ENCODE data around the gene CNIH3. TPM values are rescaled to one million over a fixed set of nuclear protein-coding genes. Genes with fewer than 3 reads are reported as not detected.

The CNIH3 gene
- total and polyA plus RNA-seq, 2 of the 4 experiments (the other 2 are of a cell fraction) = 2.0 to 2.9 TPM

DNA sequence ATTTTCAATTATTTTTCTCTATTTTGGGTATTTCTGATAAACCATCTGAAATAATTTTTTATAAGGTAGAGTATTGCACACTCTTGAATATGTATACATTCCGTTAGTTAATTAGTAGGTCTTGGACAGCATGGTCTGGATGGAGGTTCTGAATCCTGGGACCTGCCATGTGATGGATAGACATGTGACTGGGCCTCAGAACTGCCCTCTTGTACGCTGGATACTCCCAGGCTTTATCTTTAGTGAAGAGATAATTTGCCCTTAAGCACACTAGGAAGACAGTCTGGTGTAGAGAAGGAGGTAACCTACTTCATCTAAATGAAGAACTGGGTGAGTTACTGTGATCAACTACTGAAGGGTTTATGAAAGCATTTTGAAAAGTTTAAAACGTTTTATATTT lies 48.9 kb downstream of the CNIH3 start:
- no peak overlapping the region for H3K23ac ChIP-seq (ENCODE audit: low read depth, low read length)
- TF ChIP-seq CEBPB (IDR thresholded peaks at IDR 0.05; ENCODE audit: low read depth, low read length) (no peak), MAZ (IDR thresholded peaks at IDR 0.05; ENCODE audit: borderline replicate concordance, low read depth, low read length) (no peak), MAFK (IDR thresholded peaks at IDR 0.05; ENCODE audit: low read depth, low read length) (no peak), RFX5 (IDR thresholded peaks at IDR 0.05; ENCODE audit: low read depth, low read length) (no peak), SMC3 (IDR thresholded peaks at IDR 0.05; ENCODE audit: low read depth, low read length) (no peak), BHLHE40 (IDR thresholded peaks at IDR 0.05; ENCODE audit: low read depth, low read length) (no peak), MXI1 (IDR thresholded peaks at IDR 0.05; ENCODE audit: borderline replicate concordance, low read depth, low read length) (no peak), POLR2A (IDR thresholded peaks at IDR 0.05; ENCODE audit: low read depth, low read length) (no peak), RAD21 (IDR thresholded peaks at IDR 0.05; ENCODE audit: low read length) (no peak), NFE2L2 (IDR thresholded peaks at IDR 0.05; ENCODE audit: low read depth, low read length) (no peak), RCOR1 (IDR thresholded peaks at IDR 0.05; ENCODE audit: insufficient replicate concordance, low read length) (no peak), FOS (IDR thresholded peaks at IDR 0.05; ENCODE audit: low read depth, low read length) (no peak), CHD1 (IDR thresholded peaks at IDR 0.05; ENCODE audit: low read depth, low read length) (no peak)
- TF ChIP-seq, protein P1, sequence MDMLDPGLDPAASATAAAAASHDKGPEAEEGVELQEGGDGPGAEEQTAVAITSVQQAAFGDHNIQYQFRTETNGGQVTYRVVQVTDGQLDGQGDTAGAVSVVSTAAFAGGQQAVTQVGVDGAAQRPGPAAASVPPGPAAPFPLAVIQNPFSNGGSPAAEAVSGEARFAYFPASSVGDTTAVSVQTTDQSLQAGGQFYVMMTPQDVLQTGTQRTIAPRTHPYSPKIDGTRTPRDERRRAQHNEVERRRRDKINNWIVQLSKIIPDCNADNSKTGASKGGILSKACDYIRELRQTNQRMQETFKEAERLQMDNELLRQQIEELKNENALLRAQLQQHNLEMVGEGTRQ (IDR thresholded peaks at IDR 0.05; ENCODE audit: low read depth, low read length) = no peak
- TF ChIP-seq, protein P2, sequence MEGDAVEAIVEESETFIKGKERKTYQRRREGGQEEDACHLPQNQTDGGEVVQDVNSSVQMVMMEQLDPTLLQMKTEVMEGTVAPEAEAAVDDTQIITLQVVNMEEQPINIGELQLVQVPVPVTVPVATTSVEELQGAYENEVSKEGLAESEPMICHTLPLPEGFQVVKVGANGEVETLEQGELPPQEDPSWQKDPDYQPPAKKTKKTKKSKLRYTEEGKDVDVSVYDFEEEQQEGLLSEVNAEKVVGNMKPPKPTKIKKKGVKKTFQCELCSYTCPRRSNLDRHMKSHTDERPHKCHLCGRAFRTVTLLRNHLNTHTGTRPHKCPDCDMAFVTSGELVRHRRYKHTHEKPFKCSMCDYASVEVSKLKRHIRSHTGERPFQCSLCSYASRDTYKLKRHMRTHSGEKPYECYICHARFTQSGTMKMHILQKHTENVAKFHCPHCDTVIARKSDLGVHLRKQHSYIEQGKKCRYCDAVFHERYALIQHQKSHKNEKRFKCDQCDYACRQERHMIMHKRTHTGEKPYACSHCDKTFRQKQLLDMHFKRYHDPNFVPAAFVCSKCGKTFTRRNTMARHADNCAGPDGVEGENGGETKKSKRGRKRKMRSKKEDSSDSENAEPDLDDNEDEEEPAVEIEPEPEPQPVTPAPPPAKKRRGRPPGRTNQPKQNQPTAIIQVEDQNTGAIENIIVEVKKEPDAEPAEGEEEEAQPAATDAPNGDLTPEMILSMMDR (conservative IDR thresholded peaks at IDR 0.05; ENCODE audit: low read depth, low read length) = no peak
- TF ChIP-seq, protein P3, sequence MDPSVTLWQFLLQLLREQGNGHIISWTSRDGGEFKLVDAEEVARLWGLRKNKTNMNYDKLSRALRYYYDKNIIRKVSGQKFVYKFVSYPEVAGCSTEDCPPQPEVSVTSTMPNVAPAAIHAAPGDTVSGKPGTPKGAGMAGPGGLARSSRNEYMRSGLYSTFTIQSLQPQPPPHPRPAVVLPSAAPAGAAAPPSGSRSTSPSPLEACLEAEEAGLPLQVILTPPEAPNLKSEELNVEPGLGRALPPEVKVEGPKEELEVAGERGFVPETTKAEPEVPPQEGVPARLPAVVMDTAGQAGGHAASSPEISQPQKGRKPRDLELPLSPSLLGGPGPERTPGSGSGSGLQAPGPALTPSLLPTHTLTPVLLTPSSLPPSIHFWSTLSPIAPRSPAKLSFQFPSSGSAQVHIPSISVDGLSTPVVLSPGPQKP (IDR thresholded peaks at IDR 0.05; ENCODE audit: borderline replicate concordance, low read depth, low read length) = no peak
- no peak overlapping the region for H3K9ac ChIP-seq (ENCODE audit: low read depth, low read length)
- H4K20me1 ChIP-seq (ENCODE audit: insufficient read depth, low read length) = no peaks in the 10 kb centered on the region
- H2BK20ac ChIP-seq (ENCODE audit: low read depth, low read length) = no peak overlapping the region
- peaks cover 0 to 10% of the 10 kb centered on the region in 2 experiments; a peak in 1 of 4 replicates for H3K79me1 ChIP-seq (ENCODE audit: low read depth in 1 of 2, low read length in 2 of 2)
- CTCF ChIA-PET = interaction anchor here (0.8 to 1.1 kb wide), 2 partner anchors 12 to 99 kb away, joined by 3 read pairs; no protein-coding TSS in a partner anchor
- peaks cover 2% of the 10 kb centered on the region; the same call in 1 of the 2 replicates for H3K4me1 ChIP-seq (ENCODE audit: control insufficient read depth, insufficient read depth, low read length)
- in situ Hi-C loops (cut with MboI; ENCODE audit: low sequenced_read_pairs) = no loop called here
- no peak overlapping the region for H3K4ac ChIP-seq (ENCODE audit: low read depth, low read length)
- ATAC-seq (ENCODE audit: low read depth) (no peak), DNase-seq (no peak)
- H3K18ac ChIP-seq (ENCODE audit: low read depth, low read length) = no peak overlapping the region
- H2BK5ac ChIP-seq (ENCODE audit: low read depth, low read length, poor library complexity, severe bottlenecking) = no peak overlapping the region
- dilution Hi-C loops (cut with HindIII; ENCODE audit: low sequenced_read_pairs, unreplicated experiment) = no loop called here
- H2BK15ac ChIP-seq (ENCODE audit: low read depth, low read length) = no peak overlapping the region
- no peak overlapping the region for H3K56ac ChIP-seq (ENCODE audit: extremely low read depth, insufficient read depth, low read length)
- H4K91ac ChIP-seq (ENCODE audit: insufficient read depth, low read depth, low read length) = no peak overlapping the region
- BruUV-seq (replicated peaks) = no TSS peak
- no peak overlapping the region for H3K27ac ChIP-seq (ENCODE audit: insufficient read depth, low read length)
- no peak overlapping the region for H4K8ac ChIP-seq (ENCODE audit: low read depth in 2 of 2, low read length in 2 of 2)
- no peaks in the 10 kb centered on the region for H3K9me1 ChIP-seq (ENCODE audit: insufficient read depth, low read length)
- intact Hi-C loops (cut with micrococcal nuclease) = no loop called here
- no peaks in the 10 kb centered on the region; the same call in 1 of the 2 replicates for H3K27me3 ChIP-seq (ENCODE audit: control insufficient read depth, insufficient read depth, low read length)
- H3K9me3 ChIP-seq (ENCODE audit: control insufficient read depth, insufficient read depth, low read length) = no peaks in the 10 kb centered on the region
- H4K5ac ChIP-seq (ENCODE audit: low read depth, low read length) = no peak overlapping the region
- no peak overlapping the region for H2AFZ ChIP-seq (replicated peaks; ENCODE audit: low read length, poor library complexity)
- no peak overlapping the region for H3K4me3 ChIP-seq (ENCODE audit: insufficient read depth, low read depth, low read length)
- H3K36me3 ChIP-seq (ENCODE audit: control insufficient read depth, insufficient read depth, low read length) = no peaks in the 10 kb centered on the region
- POLR2A ChIA-PET (ENCODE audit: unreplicated experiment) = no interaction called here
- H2AK9ac ChIP-seq (replicated peaks; ENCODE audit: low read depth, low read length, poor library complexity) = no peak overlapping the region
- no peak overlapping the region for H3K14ac ChIP-seq (replicated peaks; ENCODE audit: low read depth, low read length)
- WGBS, 2 experiments (ENCODE audit: extremely low coverage in 2 of 2, insufficient read length in 1 of 2) = no CpG with 5 or more reads among the region's 3 CpGs
- no peak overlapping the region for H3K4me2 ChIP-seq (ENCODE audit: low read depth, low read length)
- no peak overlapping the region for H2AK5ac ChIP-seq (ENCODE audit: low read depth, low read length)
- H2BK120ac ChIP-seq (ENCODE audit: low read depth, low read length) = no peak overlapping the region

Measured in IMR-90 (cell line).